ENCODE measurements around the gene TAS2R20. TPM values are rescaled to one million over a fixed set of nuclear protein-coding genes. Genes with fewer than 3 reads are reported as not detected.

The TAS2R20 gene
- total and polyA plus RNA-seq, 2 of the 4 experiments (the other 2 are of a cell fraction): 0.36 to 3.4 TPM

DNA sequence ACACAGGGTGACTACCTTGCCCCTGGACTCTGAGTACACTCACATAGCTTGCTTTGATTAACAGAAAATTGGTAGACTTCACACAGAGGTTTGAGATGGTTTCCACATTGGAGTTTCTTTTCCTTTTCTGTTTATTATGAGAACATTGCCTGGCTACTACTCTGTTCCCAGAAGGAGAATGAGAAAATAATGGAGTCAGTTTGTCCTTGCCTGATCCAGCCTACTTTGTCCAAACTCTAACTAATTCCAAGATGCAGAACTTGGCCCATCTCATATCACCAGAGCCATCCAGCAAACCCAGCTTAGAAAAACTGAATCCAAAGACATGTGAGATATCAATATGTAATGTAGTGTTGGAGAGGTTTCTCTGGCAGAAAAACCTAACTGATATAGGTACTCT lies 31.8 kb downstream of the TAS2R20 start:
- H3K4me1 ChIP-seq (ENCODE audit: control insufficient read depth, insufficient read depth, low read length): peaks cover 6% of the 10 kb centered on the region
- intact Hi-C loops (cut with micrococcal nuclease) (no loop called here), in situ Hi-C loops (cut with MboI; ENCODE audit: low sequenced_read_pairs) (no loop called here), dilution Hi-C loops (cut with HindIII; ENCODE audit: low sequenced_read_pairs, unreplicated experiment) (no loop called here)
- H3K9ac ChIP-seq (ENCODE audit: low read depth, low read length): no peak overlapping the region
- no peak overlapping the region for H4K91ac ChIP-seq (ENCODE audit: insufficient read depth, low read depth, low read length)
- no TSS peak for BruUV-seq (replicated peaks)
- H2BK15ac ChIP-seq (ENCODE audit: low read depth, low read length): no peak overlapping the region
- H3K18ac ChIP-seq (ENCODE audit: low read depth, low read length): no peak overlapping the region
- no peak overlapping the region for H3K4me3 ChIP-seq (ENCODE audit: insufficient read depth, low read depth, low read length)
- H3K79me1 ChIP-seq (ENCODE audit: low read depth in 1 of 2, low read length in 2 of 2): peaks cover 5 to 7% of the 10 kb centered on the region in 2 experiments; a peak in 3 of 4 replicates
- H4K8ac ChIP-seq (ENCODE audit: low read depth in 2 of 2, low read length in 2 of 2): no peak overlapping the region
- H2BK20ac ChIP-seq (ENCODE audit: low read depth, low read length): no peak overlapping the region
- no peak overlapping the region for H2AK9ac ChIP-seq (replicated peaks; ENCODE audit: low read depth, low read length, poor library complexity)
- H3K4ac ChIP-seq (ENCODE audit: low read depth, low read length): no peak overlapping the region
- H2BK120ac ChIP-seq (ENCODE audit: low read depth, low read length): no peak overlapping the region
- H3K14ac ChIP-seq (replicated peaks; ENCODE audit: low read depth, low read length): no peak overlapping the region
- no peaks in the 10 kb centered on the region for H3K9me3 ChIP-seq (ENCODE audit: control insufficient read depth, insufficient read depth, low read length)
- POLR2A ChIA-PET (ENCODE audit: unreplicated experiment): no interaction called here
- H3K9me1 ChIP-seq (ENCODE audit: insufficient read depth, low read length): peaks cover 4% of the 10 kb centered on the region; the same call in 1 of the 2 replicates
- no peak overlapping the region for H2AK5ac ChIP-seq (ENCODE audit: low read depth, low read length)
- no peak overlapping the region for H3K4me2 ChIP-seq (ENCODE audit: low read depth, low read length)
- no peak overlapping the region for H3K27ac ChIP-seq (ENCODE audit: insufficient read depth, low read length)
- ATAC-seq (ENCODE audit: low read depth) (no peak; the same call in 1 of the 2 replicates), DNase-seq (no peak)
- no peak overlapping the region for H3K56ac ChIP-seq (ENCODE audit: extremely low read depth, insufficient read depth, low read length)
- TF ChIP-seq, protein P1, sequence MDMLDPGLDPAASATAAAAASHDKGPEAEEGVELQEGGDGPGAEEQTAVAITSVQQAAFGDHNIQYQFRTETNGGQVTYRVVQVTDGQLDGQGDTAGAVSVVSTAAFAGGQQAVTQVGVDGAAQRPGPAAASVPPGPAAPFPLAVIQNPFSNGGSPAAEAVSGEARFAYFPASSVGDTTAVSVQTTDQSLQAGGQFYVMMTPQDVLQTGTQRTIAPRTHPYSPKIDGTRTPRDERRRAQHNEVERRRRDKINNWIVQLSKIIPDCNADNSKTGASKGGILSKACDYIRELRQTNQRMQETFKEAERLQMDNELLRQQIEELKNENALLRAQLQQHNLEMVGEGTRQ (IDR thresholded peaks at IDR 0.05; ENCODE audit: low read depth, low read length): no peak
- TF ChIP-seq BHLHE40 (IDR thresholded peaks at IDR 0.05; ENCODE audit: low read depth, low read length) (no peak), RFX5 (IDR thresholded peaks at IDR 0.05; ENCODE audit: low read depth, low read length) (no peak), SMC3 (IDR thresholded peaks at IDR 0.05; ENCODE audit: low read depth, low read length) (no peak), MXI1 (IDR thresholded peaks at IDR 0.05; ENCODE audit: borderline replicate concordance, low read depth, low read length) (no peak), POLR2A (IDR thresholded peaks at IDR 0.05; ENCODE audit: low read depth, low read length) (no peak), CHD1 (IDR thresholded peaks at IDR 0.05; ENCODE audit: low read depth, low read length) (no peak), NFE2L2 (IDR thresholded peaks at IDR 0.05; ENCODE audit: low read depth, low read length) (no peak), RAD21 (IDR thresholded peaks at IDR 0.05; ENCODE audit: low read length) (no peak), FOS (IDR thresholded peaks at IDR 0.05; ENCODE audit: low read depth, low read length) (no peak), MAZ (IDR thresholded peaks at IDR 0.05; ENCODE audit: borderline replicate concordance, low read depth, low read length) (no peak), CEBPB (IDR thresholded peaks at IDR 0.05; ENCODE audit: low read depth, low read length) (no peak), RCOR1 (IDR thresholded peaks at IDR 0.05; ENCODE audit: insufficient replicate concordance, low read length) (no peak)
- TF ChIP-seq, protein P2, sequence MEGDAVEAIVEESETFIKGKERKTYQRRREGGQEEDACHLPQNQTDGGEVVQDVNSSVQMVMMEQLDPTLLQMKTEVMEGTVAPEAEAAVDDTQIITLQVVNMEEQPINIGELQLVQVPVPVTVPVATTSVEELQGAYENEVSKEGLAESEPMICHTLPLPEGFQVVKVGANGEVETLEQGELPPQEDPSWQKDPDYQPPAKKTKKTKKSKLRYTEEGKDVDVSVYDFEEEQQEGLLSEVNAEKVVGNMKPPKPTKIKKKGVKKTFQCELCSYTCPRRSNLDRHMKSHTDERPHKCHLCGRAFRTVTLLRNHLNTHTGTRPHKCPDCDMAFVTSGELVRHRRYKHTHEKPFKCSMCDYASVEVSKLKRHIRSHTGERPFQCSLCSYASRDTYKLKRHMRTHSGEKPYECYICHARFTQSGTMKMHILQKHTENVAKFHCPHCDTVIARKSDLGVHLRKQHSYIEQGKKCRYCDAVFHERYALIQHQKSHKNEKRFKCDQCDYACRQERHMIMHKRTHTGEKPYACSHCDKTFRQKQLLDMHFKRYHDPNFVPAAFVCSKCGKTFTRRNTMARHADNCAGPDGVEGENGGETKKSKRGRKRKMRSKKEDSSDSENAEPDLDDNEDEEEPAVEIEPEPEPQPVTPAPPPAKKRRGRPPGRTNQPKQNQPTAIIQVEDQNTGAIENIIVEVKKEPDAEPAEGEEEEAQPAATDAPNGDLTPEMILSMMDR (conservative IDR thresholded peaks at IDR 0.05; ENCODE audit: low read depth, low read length): no peak
- TF ChIP-seq, protein P3, sequence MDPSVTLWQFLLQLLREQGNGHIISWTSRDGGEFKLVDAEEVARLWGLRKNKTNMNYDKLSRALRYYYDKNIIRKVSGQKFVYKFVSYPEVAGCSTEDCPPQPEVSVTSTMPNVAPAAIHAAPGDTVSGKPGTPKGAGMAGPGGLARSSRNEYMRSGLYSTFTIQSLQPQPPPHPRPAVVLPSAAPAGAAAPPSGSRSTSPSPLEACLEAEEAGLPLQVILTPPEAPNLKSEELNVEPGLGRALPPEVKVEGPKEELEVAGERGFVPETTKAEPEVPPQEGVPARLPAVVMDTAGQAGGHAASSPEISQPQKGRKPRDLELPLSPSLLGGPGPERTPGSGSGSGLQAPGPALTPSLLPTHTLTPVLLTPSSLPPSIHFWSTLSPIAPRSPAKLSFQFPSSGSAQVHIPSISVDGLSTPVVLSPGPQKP (IDR thresholded peaks at IDR 0.05; ENCODE audit: borderline replicate concordance, low read depth, low read length): no peak
- no peak overlapping the region for H4K5ac ChIP-seq (ENCODE audit: low read depth, low read length)
- no peaks in the 10 kb centered on the region for H3K36me3 ChIP-seq (ENCODE audit: control insufficient read depth, insufficient read depth, low read length)
- no peak overlapping the region for H2BK5ac ChIP-seq (ENCODE audit: low read depth, low read length, poor library complexity, severe bottlenecking)
- no peaks in the 10 kb centered on the region for H4K20me1 ChIP-seq (ENCODE audit: insufficient read depth, low read length)
- H2AFZ ChIP-seq (replicated peaks; ENCODE audit: low read length, poor library complexity): no peak overlapping the region
- CTCF ChIA-PET: no interaction called here
- H3K27me3 ChIP-seq (ENCODE audit: control insufficient read depth, insufficient read depth, low read length): no peaks in the 10 kb centered on the region
- H3K23ac ChIP-seq (ENCODE audit: low read depth, low read length): no peak overlapping the region
